CD4-positive, alpha-beta T cell (primary cell): ENCODE measurements around the gene LRCH3. TPM values are rescaled to one million over a fixed set of nuclear protein-coding genes. Genes with fewer than 3 reads are reported as not detected.
"Not testable (repeated sequence)": the region's sequence is repeated elsewhere in the genome, so short reads cannot be mapped to it uniquely, and the experiment has no call there.

ENCODE experiments used
- ATAC-seq: fragments of 200-7000 bp; cut with Tn5 transposase; one replicate; pipeline ENCODE4 v1.10.0; 2022; ENCODE audit warnings: mild to moderate bottlenecking; ENCODE audit not compliant: poor library complexity
- CTCF ChIA-PET: fragments of 350-600 bp; sonication (Branson Sonifier 250); formaldehyde crosslinking; loops from one replicate; lab custom pipeline; 2021; ENCODE audit warnings: antibody characterized with exemption, inconsistent platforms; lab: Charles Lee
- POLR2A ChIA-PET: fragments of 350-600 bp; sonication (Branson Sonifier 250); formaldehyde crosslinking; loops from one replicate; lab custom pipeline; 2021; ENCODE audit warnings: antibody characterized with exemption, inconsistent platforms; lab: Charles Lee
- DNase-seq, 14 experiments: peaks; one replicate each; pipeline ENCODE4 v3.0.0-alpha.2; 2013 to 2020; ENCODE audit warnings: mixed read lengths in 2 of 14
- H3K27ac ChIP-seq, 2 donors: one replicate each; pipeline versions ENCODE4 v1.5.1 to v1.7.0; 2013; ENCODE audit warnings: low read length in 2 of 2, low read depth in 1 of 2, mild to moderate bottlenecking in 1 of 2
- H3K27me3 ChIP-seq, 2 experiments: 1 replicate in 1 of 2; 2 replicates in 1 of 2; pipeline versions ENCODE4 v1.6.1 to v1.7.0; 2013; ENCODE audit warnings: low read length in 2 of 2, control low read depth in 1 of 2, mild to moderate bottlenecking in 1 of 2, moderate library complexity in 1 of 2; ENCODE audit not compliant: insufficient read depth in 2 of 2, control insufficient read depth in 1 of 2
- H3K36me3 ChIP-seq: one replicate; pipeline ENCODE4 v1.6.1; 2013; ENCODE audit warnings: low read length, control low read depth; ENCODE audit not compliant: insufficient read depth
- H3K4me1 ChIP-seq: one replicate; pipeline ENCODE4 v1.6.1; 2013; ENCODE audit warnings: low read length, control low read depth; ENCODE audit not compliant: insufficient read depth
- H3K4me3 ChIP-seq: one replicate; pipeline ENCODE4 v1.5.1; 2013; ENCODE audit warnings: mild to moderate bottlenecking, low read length, moderate library complexity
- H3K9me3 ChIP-seq, 2 experiments: 1 replicate in 1 of 2; 2 replicates in 1 of 2; pipeline versions ENCODE4 v1.6.1 to v1.7.0; 2013; ENCODE audit warnings: low read length in 2 of 2, mild to moderate bottlenecking in 2 of 2, control low read depth in 1 of 2, moderate library complexity in 1 of 2; ENCODE audit not compliant: control insufficient read depth in 1 of 2, insufficient read depth in 1 of 2
- H3K27ac Mint-ChIP-seq: one replicate; pipeline ENCODE4 v1.8.0; 2020; ENCODE audit warnings: mixed read lengths
- H3K27me3 Mint-ChIP-seq: one replicate; pipeline ENCODE4 v1.8.0; 2021; ENCODE audit warnings: mixed read lengths
- H3K36me3 Mint-ChIP-seq: one replicate; pipeline ENCODE4 v1.8.0; 2021; ENCODE audit warnings: low read depth, mixed read lengths
- H3K4me1 Mint-ChIP-seq: one replicate; pipeline ENCODE4 v1.8.0; 2021; ENCODE audit warnings: low read depth, mixed read lengths
- H3K4me3 Mint-ChIP-seq: one replicate; pipeline ENCODE4 v1.8.0; 2020; ENCODE audit warnings: mild to moderate bottlenecking, mixed read lengths
- H3K9me3 Mint-ChIP-seq: one replicate; pipeline ENCODE4 v1.8.0; 2020; ENCODE audit warnings: mixed read lengths
- intact Hi-C, 2 experiments: fragments of 100-400 bp; cut with DNase I in 1 of 2; cut with micrococcal nuclease in 1 of 2; formaldehyde crosslinking; loops; one replicate each; pipeline versions ENCODE4 v1.15.1 to v1.9.0; 2023 to 2025; cut with DNase I, micrococcal nuclease
- total RNA-seq, 174 experiments: library from RNA in 2 of 174; stranded (reverse) in 2 of 174; gene quantifications; one replicate each; pipeline ENCODE4 v1.2.3 and lab custom pipeline; 2021 to 2026
- TF ChIP-seq, protein P1 (sequence below): fragments of 200-600 bp; IDR thresholded peaks from one replicate; pipeline ENCODE4 v1.8.0; 2022; ENCODE audit warnings: antibody characterized with exemption, mild to moderate bottlenecking

Gene LRCH3
- total RNA-seq, 2 experiments from 2014 or later, result 31.5 to 37.6 TPM

DNA sequence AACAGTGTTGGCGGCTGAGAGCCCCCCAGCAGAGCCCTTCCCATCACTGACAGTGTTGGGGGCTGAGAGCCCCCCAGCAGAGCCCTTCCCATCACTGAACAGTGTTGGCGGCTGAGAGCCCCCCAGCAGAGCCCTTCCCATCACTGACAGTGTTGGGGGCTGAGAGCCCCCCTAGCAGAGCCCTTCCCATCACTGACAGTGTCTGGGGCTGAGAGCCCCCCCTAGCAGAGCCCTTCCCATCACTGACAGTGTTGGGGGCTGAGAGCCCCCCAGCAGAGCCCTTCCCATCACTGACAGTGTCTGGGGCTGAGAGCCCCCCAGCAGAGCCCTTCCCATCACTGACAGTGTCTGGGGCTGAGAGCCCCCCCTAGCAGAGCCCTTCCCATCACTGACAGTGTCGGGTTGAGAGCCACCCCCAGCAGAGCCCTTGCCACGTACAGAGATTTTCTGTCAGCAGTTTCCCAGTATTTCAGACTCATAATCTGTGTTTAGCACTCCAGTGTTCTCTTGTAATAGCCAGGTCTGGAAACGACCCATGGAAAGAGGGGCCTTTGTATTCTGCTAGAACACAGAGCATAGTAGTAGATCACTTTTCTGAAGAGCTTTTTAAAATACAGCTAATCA lies 96.5 kb downstream of the LRCH3 start:
- H3K27me3 ChIP-seq, H3K27ac ChIP-seq, ATAC-seq, H3K4me3 Mint-ChIP-seq, DNase-seq, H3K9me3 ChIP-seq, H3K27ac Mint-ChIP-seq, CTCF ChIA-PET, H3K27me3 Mint-ChIP-seq, H3K4me1 ChIP-seq, POLR2A ChIA-PET, H3K4me3 ChIP-seq, H3K9me3 Mint-ChIP-seq, H3K4me1 Mint-ChIP-seq: not testable (repeated sequence)
- peaks cover 32% of the 10 kb centered on the region for H3K36me3 ChIP-seq
- intact Hi-C loops, result loop anchor here in 1 of 2 experiments (2.0 kb wide), 1 partner anchor 15 kb away; no protein-coding TSS in a partner anchor
- peaks cover 42% of the 10 kb centered on the region for H3K36me3 Mint-ChIP-seq

- H3K9me3 Mint-ChIP-seq, result no peaks in the 10 kb centered on the region
- TF ChIP-seq, protein P1, sequence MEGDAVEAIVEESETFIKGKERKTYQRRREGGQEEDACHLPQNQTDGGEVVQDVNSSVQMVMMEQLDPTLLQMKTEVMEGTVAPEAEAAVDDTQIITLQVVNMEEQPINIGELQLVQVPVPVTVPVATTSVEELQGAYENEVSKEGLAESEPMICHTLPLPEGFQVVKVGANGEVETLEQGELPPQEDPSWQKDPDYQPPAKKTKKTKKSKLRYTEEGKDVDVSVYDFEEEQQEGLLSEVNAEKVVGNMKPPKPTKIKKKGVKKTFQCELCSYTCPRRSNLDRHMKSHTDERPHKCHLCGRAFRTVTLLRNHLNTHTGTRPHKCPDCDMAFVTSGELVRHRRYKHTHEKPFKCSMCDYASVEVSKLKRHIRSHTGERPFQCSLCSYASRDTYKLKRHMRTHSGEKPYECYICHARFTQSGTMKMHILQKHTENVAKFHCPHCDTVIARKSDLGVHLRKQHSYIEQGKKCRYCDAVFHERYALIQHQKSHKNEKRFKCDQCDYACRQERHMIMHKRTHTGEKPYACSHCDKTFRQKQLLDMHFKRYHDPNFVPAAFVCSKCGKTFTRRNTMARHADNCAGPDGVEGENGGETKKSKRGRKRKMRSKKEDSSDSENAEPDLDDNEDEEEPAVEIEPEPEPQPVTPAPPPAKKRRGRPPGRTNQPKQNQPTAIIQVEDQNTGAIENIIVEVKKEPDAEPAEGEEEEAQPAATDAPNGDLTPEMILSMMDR, result no peak
- Histone ChIP-seq H3K9me3 (no peaks in the 10 kb centered on the region), H3K4me1 (no peaks in the 10 kb centered on the region), H3K36me3 (peaks cover 30% of the 10 kb centered on the region), H3K27ac (no peak overlapping the region), H3K27me3 (no peaks in the 10 kb centered on the region), H3K4me3 (no peak overlapping the region)
- intact Hi-C loops, result loop anchor here in 1 of 2 experiments (2.0 kb wide), 1 partner anchor 16 kb away; no protein-coding TSS in a partner anchor
- no peak for DNase-seq
- POLR2A ChIA-PET, result no interaction called here
- CTCF ChIA-PET, result interaction anchor here (0.6 kb wide), 1 partner anchor 9 kb away, joined by 3 read pairs; no protein-coding TSS in a partner anchor
- H3K27me3 Mint-ChIP-seq, result no peaks in the 10 kb centered on the region
- no peaks in the 10 kb centered on the region for H3K4me1 Mint-ChIP-seq
- no peak overlapping the region for H3K27ac Mint-ChIP-seq
- no peak for ATAC-seq
- no peak overlapping the region for H3K4me3 Mint-ChIP-seq
- peaks cover 37% of the 10 kb centered on the region for H3K36me3 Mint-ChIP-seq
Measured at GRCh38 chr3:197888511-197888910, 97.5 kb downstream of the LRCH3 start.

DNA sequence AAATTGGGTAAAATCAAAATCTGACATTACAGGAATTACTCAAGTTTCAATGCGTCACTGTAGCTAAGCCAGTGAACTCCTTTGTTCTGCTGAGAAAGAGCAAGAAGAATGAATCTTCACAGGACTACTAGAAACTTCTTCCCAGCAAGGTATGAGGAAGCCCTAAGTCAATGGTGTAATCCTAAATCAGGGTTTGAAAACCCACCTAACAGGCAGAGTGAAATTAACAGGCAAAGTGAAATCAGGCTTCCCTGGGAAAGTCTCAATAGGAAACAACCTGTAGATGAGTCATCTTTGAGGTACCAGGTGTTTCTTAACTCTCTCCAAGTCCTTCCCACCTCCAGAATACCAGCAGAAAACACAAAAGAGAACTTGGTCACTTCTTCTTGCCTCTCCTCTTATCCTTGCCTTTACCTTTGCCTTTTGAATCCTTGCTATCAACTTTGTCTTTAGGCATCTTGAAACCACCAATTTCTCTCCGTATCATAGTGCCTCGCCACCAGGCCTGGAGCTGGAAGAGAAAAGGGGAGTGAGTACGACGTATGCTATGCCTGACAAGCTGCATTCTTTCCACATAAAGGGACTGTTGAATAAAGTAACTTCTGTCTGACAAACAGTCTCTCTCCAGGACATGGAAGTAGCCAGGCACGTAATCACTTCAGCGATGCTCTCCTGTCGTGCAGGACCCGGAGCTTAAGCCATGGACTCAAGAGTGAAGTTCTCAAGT lies 98.3 kb downstream of the LRCH3 start:
- H3K36me3 Mint-ChIP-seq, result peaks cover 31% of the 10 kb centered on the region

More for the DNA sequence above, 98.3 kb downstream of the LRCH3 start:
- no peak overlapping the region for H3K27ac ChIP-seq
- TF ChIP-seq, protein P1, result no peak
- ATAC-seq (no peak), DNase-seq (no peak)
- H3K9me3 ChIP-seq, result no peaks in the 10 kb centered on the region
- intact Hi-C loops, result loop anchor here in 1 of 2 experiments (2.0 kb wide), 1 partner anchor 17 kb away; no protein-coding TSS in a partner anchor
- Mint-ChIP-seq H3K27ac (no peak overlapping the region), H3K9me3 (no peaks in the 10 kb centered on the region), H3K4me3 (no peak overlapping the region), H3K4me1 (no peaks in the 10 kb centered on the region), H3K27me3 (no peaks in the 10 kb centered on the region)
- H3K4me1 ChIP-seq, result no peaks in the 10 kb centered on the region
- no peaks in the 10 kb centered on the region for H3K27me3 ChIP-seq
- ChIA-PET CTCF (no interaction called here), POLR2A (interaction anchor here (1.0 kb wide), 1 partner anchor 42 kb away, joined by 3 read pairs; no protein-coding TSS in a partner anchor)
- H3K36me3 ChIP-seq, result peaks cover 25% of the 10 kb centered on the region
- H3K4me3 ChIP-seq, result no peak overlapping the region
